MM.1S (cell line): ENCODE results near the gene GSN.

Experiments used
- DNase-seq: peaks from one replicate; pipeline ENCODE4 v3.0.0-alpha.2; 2015
- H2AFZ ChIP-seq: fragments of 300-600 bp; sonication (generic); 2 replicates; pipeline ENCODE4 v1.6.0; 2016; ENCODE audit warnings: antibody characterized with exemption, low read length
- H3F3A ChIP-seq: fragments of 300-600 bp; sonication (generic); 2 replicates; pipeline ENCODE4 v1.6.1; 2016; ENCODE audit warnings: mild to moderate bottlenecking, antibody characterized with exemption, low read length, moderate library complexity, mixed read lengths; ENCODE audit not compliant: insufficient read depth
- H3K27ac ChIP-seq: fragments of 300-600 bp; sonication (generic); 2 replicates; pipeline ENCODE4 v1.5.1; 2016; ENCODE audit warnings: mild to moderate bottlenecking, low read length
- H3K27me3 ChIP-seq: fragments of 300-600 bp; sonication (generic); replicated peaks from 2 replicates; pipeline ENCODE4 v1.6.0; 2016; ENCODE audit warnings: low read length; ENCODE audit not compliant: insufficient read depth
- H3K36me3 ChIP-seq: fragments of 300-600 bp; sonication (generic); replicated peaks from 2 replicates; pipeline ENCODE4 v1.6.1; 2016; ENCODE audit warnings: mild to moderate bottlenecking, low read length, mixed read lengths; ENCODE audit not compliant: insufficient read depth
- H3K4me1 ChIP-seq: fragments of 300-600 bp; sonication (generic); 2 replicates; pipeline ENCODE4 v1.6.1; 2016; ENCODE audit warnings: low read length, mixed read lengths
- H3K4me2 ChIP-seq: fragments of 300-600 bp; sonication (generic); 2 replicates; pipeline ENCODE4 v1.6.0; 2016; ENCODE audit warnings: low read depth, low read length
- H3K4me3 ChIP-seq: fragments of 300-600 bp; sonication (generic); 2 replicates; pipeline ENCODE4 v1.5.1; 2016; ENCODE audit warnings: low read length, mixed read lengths
- H3K79me2 ChIP-seq: fragments of 300-600 bp; sonication (generic); 2 replicates; pipeline ENCODE4 v1.6.1; 2016; ENCODE audit warnings: mixed run types, low read length, mixed read lengths
- H3K9ac ChIP-seq: fragments of 300-600 bp; sonication (generic); 2 replicates; pipeline ENCODE4 v1.6.1; 2016; ENCODE audit warnings: low read length, mixed read lengths
- H3K9me2 ChIP-seq: fragments of 300-600 bp; sonication (generic); replicated peaks from 2 replicates; pipeline ENCODE4 v1.6.1; 2016; ENCODE audit warnings: mild to moderate bottlenecking, low read length, mixed read lengths; ENCODE audit not compliant: insufficient read depth
- H3K9me3 ChIP-seq: fragments of 300-600 bp; sonication (generic); replicated peaks from 2 replicates; pipeline ENCODE4 v1.6.1; 2016; ENCODE audit warnings: mild to moderate bottlenecking, low read length, mixed read lengths; ENCODE audit not compliant: insufficient read depth
- H4K20me1 ChIP-seq: fragments of 300-600 bp; sonication (generic); 2 replicates; pipeline ENCODE4 v1.6.1; 2016; ENCODE audit warnings: mild to moderate bottlenecking, low read length, moderate library complexity, mixed read lengths; ENCODE audit not compliant: insufficient read depth
- EZH2 ChIP-seq: fragments of 300-600 bp; sonication (generic); optimal IDR thresholded peaks from 2 replicates; pipeline ENCODE3; 2017; ENCODE audit warnings: low read depth, mild to moderate bottlenecking, antibody characterized with exemption, low read length, mixed read lengths
- EZH2phosphoT487 ChIP-seq: fragments of 300-600 bp; sonication (generic); IDR thresholded peaks from 2 replicates; pipeline ENCODE4 v1.6.1; 2018; ENCODE audit warnings: antibody characterized with exemption, low read length
- TF ChIP-seq, protein P1 (sequence below): fragments of 300-600 bp; sonication (generic); IDR thresholded peaks from 2 replicates; pipeline ENCODE4 v1.5.1; 2016; ENCODE audit warnings: antibody characterized with exemption, low read length, mixed read lengths

GSN gene

DNA sequence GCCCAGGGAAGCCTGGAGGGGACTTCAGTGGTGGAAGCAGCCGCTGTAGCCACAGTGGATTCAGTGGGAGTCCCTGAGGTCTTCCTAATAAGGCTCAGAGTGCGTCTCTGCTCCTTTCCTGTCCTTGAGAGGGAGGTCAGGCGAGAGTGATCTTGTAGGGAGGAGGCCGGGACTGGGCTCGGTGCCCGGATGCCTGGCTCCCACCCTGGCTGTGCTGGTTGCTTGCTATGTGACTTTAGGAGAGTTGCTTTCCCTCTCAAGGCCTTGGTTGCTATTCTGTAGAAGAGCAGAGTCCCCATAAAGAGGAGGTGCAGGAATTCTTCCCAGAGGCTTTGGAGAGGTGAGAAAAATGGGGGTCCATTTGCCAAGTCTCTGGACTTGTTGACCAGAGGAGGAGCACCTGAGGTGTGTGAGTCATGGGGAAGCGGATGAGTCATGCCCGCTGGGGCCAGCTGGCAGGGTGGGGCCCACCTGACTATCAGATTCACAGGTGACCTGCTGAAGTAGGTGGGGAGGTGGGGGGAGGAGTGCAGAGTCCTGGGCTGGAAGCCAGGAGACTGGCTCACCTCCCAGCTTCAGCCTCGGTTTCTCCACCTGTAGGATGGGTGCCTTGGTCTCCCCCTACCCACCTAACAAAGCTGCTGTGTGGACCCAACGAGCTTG lies 13.8 kb downstream of the GSN start:
- no peaks in the 10 kb centered on the region for H3K36me3 ChIP-seq
- no peaks in the 10 kb centered on the region for H3K79me2 ChIP-seq
- TF ChIP-seq EZH2phosphoT487 = no peak
- no peak for TF ChIP-seq EZH2
- TF ChIP-seq, protein P1, sequence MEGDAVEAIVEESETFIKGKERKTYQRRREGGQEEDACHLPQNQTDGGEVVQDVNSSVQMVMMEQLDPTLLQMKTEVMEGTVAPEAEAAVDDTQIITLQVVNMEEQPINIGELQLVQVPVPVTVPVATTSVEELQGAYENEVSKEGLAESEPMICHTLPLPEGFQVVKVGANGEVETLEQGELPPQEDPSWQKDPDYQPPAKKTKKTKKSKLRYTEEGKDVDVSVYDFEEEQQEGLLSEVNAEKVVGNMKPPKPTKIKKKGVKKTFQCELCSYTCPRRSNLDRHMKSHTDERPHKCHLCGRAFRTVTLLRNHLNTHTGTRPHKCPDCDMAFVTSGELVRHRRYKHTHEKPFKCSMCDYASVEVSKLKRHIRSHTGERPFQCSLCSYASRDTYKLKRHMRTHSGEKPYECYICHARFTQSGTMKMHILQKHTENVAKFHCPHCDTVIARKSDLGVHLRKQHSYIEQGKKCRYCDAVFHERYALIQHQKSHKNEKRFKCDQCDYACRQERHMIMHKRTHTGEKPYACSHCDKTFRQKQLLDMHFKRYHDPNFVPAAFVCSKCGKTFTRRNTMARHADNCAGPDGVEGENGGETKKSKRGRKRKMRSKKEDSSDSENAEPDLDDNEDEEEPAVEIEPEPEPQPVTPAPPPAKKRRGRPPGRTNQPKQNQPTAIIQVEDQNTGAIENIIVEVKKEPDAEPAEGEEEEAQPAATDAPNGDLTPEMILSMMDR = no peak
- H3K9ac ChIP-seq = no peak overlapping the region
- H3K9me3 ChIP-seq = no peaks in the 10 kb centered on the region
- no peak overlapping the region for H2AFZ ChIP-seq
- H3K9me2 ChIP-seq = no peaks in the 10 kb centered on the region
- H3K27ac ChIP-seq = no peak overlapping the region
- no peaks in the 10 kb centered on the region for H3K27me3 ChIP-seq
- no peaks in the 10 kb centered on the region for H4K20me1 ChIP-seq
- no peaks in the 10 kb centered on the region for H3F3A ChIP-seq
- no peak overlapping the region for H3K4me2 ChIP-seq
- DNase-seq = no peak
- 0 out of 2 replicates have a peak, but pooled peaks cover 5% of the 10 kb centered on the region for H3K4me1 ChIP-seq
- H3K4me3 ChIP-seq = no peak overlapping the region

GRCh38 chr9:121282277-121283079 lies 14.5 kb downstream of the GSN start:
- H3K4me1 ChIP-seq = 0 out of 2 replicates have a peak, but pooled peaks cover 5% of the 10 kb centered on the region
- no peak overlapping the region for H3K27ac ChIP-seq
- H3K27me3 ChIP-seq = no peaks in the 10 kb centered on the region
- no peaks in the 10 kb centered on the region for H3K9me2 ChIP-seq
- no peak for DNase-seq
- H3K36me3 ChIP-seq = no peaks in the 10 kb centered on the region
- H3K9me3 ChIP-seq = no peaks in the 10 kb centered on the region
- no peak overlapping the region for H3K9ac ChIP-seq
- no peaks in the 10 kb centered on the region for H4K20me1 ChIP-seq
- H3K4me3 ChIP-seq = no peak overlapping the region
- H3F3A ChIP-seq = no peaks in the 10 kb centered on the region
- no peaks in the 10 kb centered on the region for H3K79me2 ChIP-seq
- H3K4me2 ChIP-seq = no peak overlapping the region
- H2AFZ ChIP-seq = no peak overlapping the region
- TF ChIP-seq, protein P1 = no peak
- TF ChIP-seq EZH2 (no peak), EZH2phosphoT487 (no peak)

DNA sequence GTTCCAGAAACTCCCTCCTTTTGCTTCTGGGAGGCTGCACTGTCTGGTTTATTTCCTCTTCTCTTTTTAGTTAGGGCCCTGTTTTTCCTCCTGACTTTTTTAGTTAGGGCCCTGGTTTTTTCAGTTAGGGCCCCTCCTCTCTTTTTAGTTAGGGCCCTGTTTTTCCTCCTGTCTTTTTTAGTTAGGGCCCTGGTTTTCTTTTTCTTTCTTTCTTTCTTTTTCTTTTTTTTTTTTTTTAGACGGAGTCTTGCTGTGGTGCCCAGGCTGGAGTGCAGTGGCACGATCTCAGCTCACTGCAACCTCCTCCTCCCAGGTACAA lies 15.1 kb downstream of the GSN start:
- H3K9me3 ChIP-seq = no peaks in the 10 kb centered on the region
- H3K4me1 ChIP-seq = 0 out of 2 replicates have a peak, but pooled peaks cover 5% of the 10 kb centered on the region
- H3K27ac ChIP-seq = no peak overlapping the region
- no peak overlapping the region for H3K9ac ChIP-seq
- no peak for DNase-seq
- no peaks in the 10 kb centered on the region for H3K27me3 ChIP-seq
- no peaks in the 10 kb centered on the region for H3F3A ChIP-seq
- H4K20me1 ChIP-seq = no peaks in the 10 kb centered on the region
- H3K4me2 ChIP-seq = no peak overlapping the region
- H3K4me3 ChIP-seq = no peak overlapping the region
- H3K9me2 ChIP-seq = no peaks in the 10 kb centered on the region
- no peaks in the 10 kb centered on the region for H3K79me2 ChIP-seq
- TF ChIP-seq, protein P1 = no peak
- TF ChIP-seq EZH2phosphoT487 = no peak
- no peaks in the 10 kb centered on the region for H3K36me3 ChIP-seq
- H2AFZ ChIP-seq = no peak overlapping the region
